A172 (cell line): ENCODE results near the gene F10. TPM values are rescaled to one million over a fixed set of nuclear protein-coding genes. Genes with fewer than 3 reads are reported as not detected.
"Not testable (repeated sequence)": the region's sequence is repeated elsewhere in the genome, so short reads cannot be mapped to it uniquely, and the experiment has no call there.

Source experiments
- DNase-seq: peaks from one replicate; pipeline ENCODE4 v3.0.0-alpha.2; 2015; ENCODE audit warnings: low spot score
- total RNA-seq: library from RNA; depleted of rRNA; stranded (reverse); fragments of >200 nt; shearing (Covaris generic); gene quantifications from 2 replicates; pipeline ENCODE4 v1.2.3, GENCODE V29; 2014; rRNA removed

F10 gene
- total RNA-seq = 0.29 and 0.36 TPM in 2 replicates

- peak; percentile 33 for DNase-seq
Measured at GRCh38 chr13:113122550-113123225, at the start of gene F10. Gene F10, plus strand, starts transcription at chr13:113122799. Its CDS starts 57 bp downstream, at chr13:113122856.

GRCh38 chr13:113073942-113074341 is 48.7 kb upstream of the F10 start:
- no peak for DNase-seq

- no peak for DNase-seq
Measured at GRCh38 chr13:113074401-113074800, 48.2 kb upstream of the F10 start.

GRCh38 chr13:113074876-113075275 is 47.7 kb upstream of the F10 start:
- no peak for DNase-seq

- no peak for DNase-seq
Measured at GRCh38 chr13:113075711-113076110, 46.9 kb upstream of the F10 start.

- DNase-seq = no peak
Measured at GRCh38 chr13:113076681-113077401, 45.8 kb upstream of the F10 start.

- DNase-seq = no peak
Measured at GRCh38 chr13:113077566-113077952, 45.0 kb upstream of the F10 start.

GRCh38 chr13:113077953-113078901 is 44.4 kb upstream of the F10 start:
- no peak for DNase-seq

- no peak for DNase-seq
Measured at GRCh38 chr13:113078902-113079780, 43.5 kb upstream of the F10 start.

GRCh38 chr13:113079781-113080080 is 42.9 kb upstream of the F10 start:
- not testable (repeated sequence) for DNase-seq

- no peak for DNase-seq
Measured at GRCh38 chr13:113080361-113080831, 42.2 kb upstream of the F10 start.

- no peak for DNase-seq
Measured at GRCh38 chr13:113080901-113081521, 41.6 kb upstream of the F10 start.

GRCh38 chr13:113082198-113083021 is 40.2 kb upstream of the F10 start:
- no peak for DNase-seq

- no peak for DNase-seq
Measured at GRCh38 chr13:113083022-113083373, 39.6 kb upstream of the F10 start.

- peak; percentile 81 for DNase-seq
Measured at GRCh38 chr13:113083402-113084061, 39.1 kb upstream of the F10 start.

GRCh38 chr13:113084094-113084942 is 38.3 kb upstream of the F10 start:
- no peak for DNase-seq

GRCh38 chr13:113084943-113085540 is 37.6 kb upstream of the F10 start:
- DNase-seq = no peak
